K562 (cell line): ENCODE measurements around the gene DNAI1. TPM values are rescaled to one million over a fixed set of nuclear protein-coding genes. Genes with fewer than 3 reads are reported as not detected.

Experiments used
- ATAC-seq: fragments of 200-7000 bp; cut with Tn5 transposase; 3 replicates; pipeline ENCODE4 v1.9.1; 2020; ENCODE audit warnings: moderate library complexity
- BruUV-seq: library from RNA; stranded (reverse); fragments of 400-500 nt; replicated peaks from 2 replicates; lab custom pipeline; 2021; lab: Mats Ljungman, UMichigan
- CTCF ChIA-PET: fragments of 300-600 bp; formaldehyde crosslinking; extraction: SDS; loops from one replicate; lab custom pipeline; 2021; ENCODE audit warnings: low intra/inter-chr PET ratio; lab: Yijun Ruan, JAX
- POLR2A ChIA-PET: fragments of 300-600, 350-650 bp; sonication (Branson Sonifier 250); formaldehyde crosslinking; extraction: SDS; loops from one replicate; lab custom pipeline; 2021; ENCODE audit warnings: antibody characterized with exemption, inconsistent platforms; lab: Yijun Ruan, JAX
- DNase-seq, 4 experiments: peaks; one replicate each; pipeline versions ENCODE4 v3.0.0 to v3.0.0-alpha.2; 2011 to 2018; ENCODE audit warnings: low spot score in 3 of 4, mixed read lengths in 3 of 4; ENCODE audit errors: extremely low read depth in 1 of 4
- FAIRE-seq: peaks from 2 replicates; lab custom pipeline; 2011; peaks lifted over from hg19 to GRCh38; lab: Jason Lieb, UNC
- H2AFZ ChIP-seq: 2 replicates; pipeline ENCODE4 v1.6.0; 2011; ENCODE audit warnings: low read depth, low read length, control low read depth, inconsistent platforms
- H3K27ac ChIP-seq: fragments of 200-600 bp; 3 replicates; pipeline ENCODE4 v1.8.0; 2011; ENCODE audit warnings: low read depth, mild to moderate bottlenecking, control low read depth, inconsistent platforms, low read length, moderate library complexity, mixed read lengths; ENCODE audit errors: extremely low read depth
- H3K27me3 ChIP-seq, 2 experiments: fragments of 300-600 bp in 1 of 2; 2 replicates in 1 of 2; 3 replicates in 1 of 2; pipeline versions ENCODE4 v1.6.0 to v1.8.0; 2011; ENCODE audit warnings: inconsistent platforms in 2 of 2, low read length in 2 of 2, mild to moderate bottlenecking in 1 of 2, mixed read lengths in 1 of 2, moderate library complexity in 1 of 2; ENCODE audit not compliant: control insufficient read depth in 2 of 2, insufficient read depth in 2 of 2
- H3K36me3 ChIP-seq: fragments of 300-600 bp; 3 replicates; pipeline ENCODE4 v1.8.0; 2011; ENCODE audit warnings: mild to moderate bottlenecking, low read length, inconsistent platforms; ENCODE audit not compliant: control insufficient read depth, insufficient read depth
- H3K4me1 ChIP-seq, 2 experiments: fragments of 200-600 bp in 1 of 2; replicated peaks in 1 of 2; 2 replicates in 1 of 2; 3 replicates in 1 of 2; pipeline versions ENCODE4 v1.5.1 to v1.8.0; 2011; ENCODE audit warnings: inconsistent platforms in 2 of 2, low read length in 2 of 2, mild to moderate bottlenecking in 1 of 2, mixed read lengths in 1 of 2, moderate library complexity in 1 of 2; ENCODE audit not compliant: control insufficient read depth in 2 of 2, insufficient read depth in 2 of 2
- H3K4me2 ChIP-seq: 2 replicates; pipeline ENCODE4 v1.6.1; 2011; ENCODE audit warnings: low read length, control low read depth, inconsistent platforms, mixed read lengths; ENCODE audit not compliant: insufficient read depth
- H3K4me3 ChIP-seq: fragments of 200-600 bp; sonication (generic), shearing (Covaris generic); 2 replicates; pipeline ENCODE4 v1.5.1; 2016; ENCODE audit warnings: control low read depth, inconsistent platforms
- H3K79me2 ChIP-seq: fragments of 200-600 bp; 3 replicates; pipeline ENCODE4 v1.8.0; 2011; ENCODE audit warnings: low read length, inconsistent platforms; ENCODE audit not compliant: control insufficient read depth, insufficient read depth
- H3K9ac ChIP-seq, 2 experiments: 2 replicates each; pipeline versions ENCODE4 v1.6.0 to v1.6.1; 2011; ENCODE audit warnings: low read depth in 2 of 2, low read length in 2 of 2, control low read depth in 1 of 2, inconsistent platforms in 1 of 2, mild to moderate bottlenecking in 1 of 2, mixed read lengths in 1 of 2; ENCODE audit not compliant: insufficient read depth in 1 of 2
- H3K9me1 ChIP-seq: one replicate; pipeline ENCODE4 v1.6.0; 2011; ENCODE audit warnings: inconsistent platforms, mild to moderate bottlenecking, low read length, moderate library complexity; ENCODE audit not compliant: control insufficient read depth, insufficient read depth
- H3K9me3 ChIP-seq: replicated peaks from 2 replicates; pipeline ENCODE4 v1.5.1; 2011; ENCODE audit warnings: low read depth, low read length, inconsistent platforms; ENCODE audit not compliant: control insufficient read depth, insufficient read depth
- H4K20me1 ChIP-seq: replicated peaks from 2 replicates; pipeline ENCODE4 v1.6.1; 2011; ENCODE audit warnings: low read length, inconsistent platforms, mixed read lengths; ENCODE audit not compliant: control insufficient read depth, insufficient read depth
- AFF1 ChIP-seq, 2 experiments: fragments of 450-650 bp; IDR thresholded peaks; 2 replicates each; pipeline ENCODE4 v1.6.1; 2018; ENCODE audit warnings: mild to moderate bottlenecking in 2 of 2, low read depth in 1 of 2; ENCODE audit not compliant: partially characterized antibody in 2 of 2
- BMI1 ChIP-seq: fragments of 150-350 bp; IDR thresholded peaks from 2 replicates; pipeline ENCODE4 v1.6.1; 2014; ENCODE audit warnings: low read length
- HDAC3 ChIP-seq: fragments of 450-650 bp; IDR thresholded peaks from 2 replicates; pipeline ENCODE4 v1.6.1; 2018; ENCODE audit warnings: borderline replicate concordance, mild to moderate bottlenecking, moderate library complexity; ENCODE audit not compliant: partially characterized antibody
- HNRNPK ChIP-seq: fragments of 200-400 bp; formaldehyde crosslinking; IDR thresholded peaks from one replicate; pipeline ENCODE4 v1.6.1; 2018; ENCODE audit warnings: mild to moderate bottlenecking, low read depth, low read length; ENCODE audit not compliant: poor library complexity, severe bottlenecking
- NFE2 ChIP-seq: IDR thresholded peaks from 2 replicates; pipeline ENCODE4 v1.6.1; 2014; ENCODE audit warnings: antibody characterized with exemption, low read depth
- SRSF7 ChIP-seq: fragments of 200-400 bp; formaldehyde crosslinking; optimal IDR thresholded peaks from 2 replicates; pipeline ENCODE3; 2017; ENCODE audit warnings: mild to moderate bottlenecking, low read depth, low read length
- ZNF197 ChIP-seq: fragments of 200-800 bp; sonication (Bioruptor generic); IDR thresholded peaks from 2 replicates; pipeline ENCODE4 v1.6.1; 2016; ENCODE audit warnings: low read depth, missing genetic modification characterization, missing compliant biosample characterization
- WGBS: fragments of 100-300 bp; shearing (Covaris generic); methylation state at CpG from one replicate; pipeline ENCODE4 v1.1.6; 2016; ENCODE audit warnings: low coverage, mixed read lengths; ENCODE audit not compliant: insufficient coverage; ENCODE audit errors: missing lambda C conversion rate; 5-methylcytosine and 5-hydroxymethylcytosine counted together
- in situ Hi-C: fragments of 300-500 bp; cut with MboI; formaldehyde crosslinking; loops from 4 replicates; pipeline ENCODE4 v1.15.0; 2018; ENCODE audit warnings: inconsistent platforms, mixed read lengths
- intact Hi-C: fragments of 100-400 bp; cut with micrococcal nuclease; formaldehyde crosslinking; loops from 2 replicates; pipeline ENCODE4 v1.14.2; 2022
- polyA plus RNA-seq, 8 experiments: library from polyadenylated mRNA; depleted of rRNA in 4 of 8; stranded (reverse) in 5 of 8; unstranded in 3 of 8; fragments of >200 nt; fragmentation: Nextera tagmentation in 2 of 8; fragmentation: Illumina TruSeq in 1 of 8; extraction: Ambion mirVana in 2 of 8; extraction: Trizol in 1 of 8; gene quantifications; 2 replicates each; pipeline versions ENCODE4 v1.2.1 to v1.2.3, GENCODE V29; 2011 to 2014; ENCODE audit warnings: inconsistent platforms in 1 of 8, missing spikeins in 1 of 8
- total RNA-seq, 7 experiments: library from RNA; depleted of rRNA in 6 of 7; stranded (reverse); fragments of >200 nt in 6 of 7; fragmentation: Illumina TruSeq in 2 of 7; extraction: Trizol in 2 of 7; gene quantifications; 2 replicates each; pipeline versions ENCODE4 v1.2.1 to v1.2.3, GENCODE V29; 2011 to 2021; ENCODE audit warnings: low replicate concordance in 1 of 7

The DNAI1 gene
- total and polyA plus RNA-seq, 9 of the 15 experiments (the other 6 are each of a cell fraction or from before 2014, with no cell fraction given) = 0.01 to 0.17 (median 0.04) TPM; not detected in 6

- no peak for TF ChIP-seq AFF1 (IDR thresholded peaks at IDR 0.05; ENCODE audit: low read depth in 1 of 2, partially characterized antibody in 2 of 2)
- TF ChIP-seq, all 486 proteins: peak for 0
Measured at GRCh38 chr9:34566972-34567371, 108.4 kb downstream of the DNAI1 start (continued).

GRCh38 chr9:34568133-34568532, 109.5 kb downstream of the DNAI1 start:
- intact Hi-C loops = no loop called here
- H2AFZ ChIP-seq = no peak overlapping the region
- DNase-seq = no peak
- no peaks in the 10 kb centered on the region for H3K36me3 ChIP-seq
- in situ Hi-C loops = no loop called here
- WGBS = 3% methylated on average over 5 of the region's 7 CpGs
- peaks cover 11 to 70% of the 10 kb centered on the region in 2 experiments for H3K27me3 ChIP-seq
- BruUV-seq = no TSS peak
- ChIA-PET CTCF (no interaction called here), POLR2A (interaction anchor here (0.6 kb wide), 1 partner anchor 17 kb away, joined by 4 read pairs; no protein-coding TSS in a partner anchor)
- no peak for FAIRE-seq
- H4K20me1 ChIP-seq = no peaks in the 10 kb centered on the region; the same call in 1 of the 2 replicates
- H3K79me2 ChIP-seq = no peaks in the 10 kb centered on the region
- H3K9me3 ChIP-seq = no peaks in the 10 kb centered on the region
- no peak overlapping the region for H3K27ac ChIP-seq
- H3K4me3 ChIP-seq = no peak overlapping the region
- H3K4me1 ChIP-seq = no peaks in the 10 kb centered on the region; a peak in 1 of 5 replicates
- no peak overlapping the region for H3K9ac ChIP-seq
- no peak for ATAC-seq
- TF ChIP-seq SRSF7 (no peak), HNRNPK (no peak), NFE2 (no peak), BMI1 (no peak), ZNF197 (CRISPR knock-in tag) (no peak), HDAC3 (no peak)
- H3K9me1 ChIP-seq = no peaks in the 10 kb centered on the region
- no peak overlapping the region for H3K4me2 ChIP-seq
